ENCODE measurements around the gene SRL.
"Not testable (repeated sequence)": the region's sequence is repeated elsewhere in the genome, so short reads cannot be mapped to it uniquely, and the experiment has no call there.

Gene SRL

GRCh38 chr16:4227040-4227332 lies 14.9 kb downstream of the SRL start:
- no peak for DNase-seq (ENCODE audit: low read depth in 3 of 3)

- no peak for DNase-seq (ENCODE audit: low read depth in 3 of 3)
These were observed 15.4 kb downstream of the SRL start for GRCh38 chr16:4226251-4227039.

DNA sequence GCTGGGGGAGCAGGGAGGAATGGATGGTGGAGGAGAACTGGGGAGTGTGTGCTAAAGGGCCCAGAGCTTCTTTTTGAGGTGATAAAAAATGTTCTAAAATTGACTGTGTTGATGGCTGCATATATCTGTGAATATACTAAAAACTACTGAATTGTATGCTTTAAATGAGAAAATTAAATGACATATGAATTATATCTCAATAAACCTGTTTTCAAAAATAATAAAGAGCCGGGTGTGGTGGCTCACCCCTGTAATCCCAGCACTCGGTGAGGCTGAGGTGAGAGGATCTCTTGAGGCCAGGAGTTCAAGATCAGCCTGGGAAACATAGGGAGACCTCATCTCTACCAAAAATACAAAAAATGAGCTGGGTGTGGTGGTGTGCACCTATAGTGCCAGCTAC lies 16.8 kb downstream of the SRL start:
- DNase-seq (ENCODE audit: low read depth in 3 of 3): no peak

- no peak for DNase-seq (ENCODE audit: low read depth in 3 of 3)
These were observed 21.5 kb downstream of the SRL start for GRCh38 chr16:4220358-4220757.

DNA sequence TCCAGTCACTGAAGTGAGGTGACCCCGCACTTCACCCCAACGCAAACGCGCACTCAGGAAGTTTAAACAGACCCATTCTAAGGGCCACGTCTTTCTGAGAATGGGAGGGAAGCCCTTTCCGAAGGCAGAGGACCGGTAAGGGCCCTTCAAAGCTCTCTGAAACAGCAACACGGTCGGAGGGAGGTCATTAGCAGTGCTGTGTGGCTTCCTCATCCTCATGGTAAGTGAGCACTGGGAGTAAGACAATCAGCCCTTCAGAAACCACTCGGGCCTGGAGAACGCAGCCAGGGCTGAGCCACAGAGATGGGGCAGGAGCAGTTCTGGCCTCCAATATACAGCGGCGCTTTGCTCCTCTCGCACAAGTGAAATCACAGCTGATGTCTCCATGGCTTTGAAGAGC lies 23.7 kb downstream of the SRL start:
- DNase-seq (ENCODE audit: low read depth in 3 of 3): no peak

DNA sequence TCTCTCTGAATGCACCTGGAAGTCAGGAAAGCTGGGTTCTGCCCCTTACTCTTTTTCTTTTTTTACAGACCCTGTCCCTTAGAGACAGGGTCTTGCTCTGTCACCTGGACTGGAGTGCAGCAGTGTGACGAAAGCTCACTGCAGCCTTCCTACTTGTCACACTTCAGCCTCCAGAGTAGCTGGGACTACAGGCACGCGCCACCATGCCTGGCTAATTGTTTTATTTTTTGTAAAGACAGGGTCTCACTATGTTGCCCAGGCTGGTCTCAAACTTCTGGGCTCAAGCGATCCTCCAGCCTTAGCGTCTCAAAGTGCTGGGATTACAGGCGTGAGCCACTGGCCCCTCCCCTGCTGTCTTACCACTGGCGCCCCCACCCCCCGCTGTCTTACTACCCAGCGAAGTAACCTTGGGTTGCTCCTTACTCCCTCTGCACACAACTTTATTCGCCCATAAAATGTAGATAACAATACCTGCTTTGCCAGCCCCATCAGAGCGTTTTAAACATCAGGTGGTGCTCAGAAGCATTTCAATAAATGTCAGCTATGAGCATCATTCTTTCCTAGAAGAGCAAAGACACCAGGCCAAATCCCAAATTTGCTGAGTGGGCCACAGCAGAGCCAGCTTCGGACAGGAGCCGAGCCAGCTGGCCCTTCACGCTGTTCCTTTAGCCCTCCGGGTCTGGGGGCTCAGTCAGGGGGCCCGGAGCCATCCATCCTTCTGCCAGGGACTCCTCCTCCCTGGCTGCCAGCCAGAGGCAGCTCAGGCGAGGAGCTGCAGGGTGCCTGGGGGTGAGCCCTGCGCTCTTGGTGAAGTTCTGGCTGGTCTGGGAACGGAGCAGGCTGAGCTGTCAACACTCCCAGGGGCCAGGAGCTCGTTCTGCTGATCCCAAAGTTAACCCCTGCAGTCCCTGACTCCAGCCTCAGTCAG lies 24.4 kb downstream of the SRL start:
- DNase-seq (ENCODE audit: low read depth in 3 of 3): no peak

- DNase-seq (ENCODE audit: low read depth in 3 of 3): no peak
These were observed 25.3 kb downstream of the SRL start for GRCh38 chr16:4216596-4216995.

DNA sequence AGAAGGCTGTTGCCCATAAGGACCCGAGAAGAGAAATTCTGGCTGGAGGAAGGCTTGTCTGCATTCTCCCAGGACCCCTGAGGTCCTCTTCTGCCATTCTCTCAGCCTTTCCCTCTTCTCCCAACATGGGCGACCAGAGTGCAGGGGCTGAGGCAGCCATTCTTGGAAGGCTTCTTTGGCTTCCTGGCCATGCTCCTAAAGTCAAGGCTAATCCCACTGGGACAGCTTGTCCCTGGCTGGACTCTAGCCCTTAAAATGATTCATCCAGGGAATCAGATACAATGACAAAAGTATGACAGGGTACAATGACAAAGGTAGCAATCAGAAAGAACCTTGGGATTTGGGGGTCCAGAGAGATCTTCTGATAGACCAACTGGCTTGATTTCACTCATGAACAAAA lies 26.8 kb downstream of the SRL start:
- no peak for DNase-seq (ENCODE audit: low read depth in 3 of 3)

DNA sequence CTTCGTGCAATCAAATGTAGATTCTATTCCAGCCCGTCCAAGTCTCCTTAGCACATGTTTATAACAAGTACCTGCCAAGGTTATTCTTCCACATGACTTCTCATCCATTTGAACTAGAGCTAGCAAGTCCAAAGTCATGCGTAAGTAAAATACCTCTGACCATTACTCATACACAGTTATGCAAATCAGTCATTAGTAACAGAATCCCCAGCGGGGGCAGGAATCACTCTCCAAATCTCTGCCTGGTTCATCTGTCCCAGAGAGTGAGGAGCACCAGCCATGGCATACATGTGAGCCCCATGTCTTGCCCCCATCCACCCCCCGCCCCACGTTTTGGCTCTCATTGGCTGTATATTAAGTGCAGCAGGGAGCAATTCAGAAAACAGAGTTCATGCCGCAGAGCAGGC lies 27.7 kb downstream of the SRL start:
- DNase-seq (ENCODE audit: low read depth in 3 of 3): no peak

- no peak for DNase-seq (ENCODE audit: low read depth in 3 of 3)
These were observed 28.1 kb downstream of the SRL start for GRCh38 chr16:4213737-4214136.

DNA sequence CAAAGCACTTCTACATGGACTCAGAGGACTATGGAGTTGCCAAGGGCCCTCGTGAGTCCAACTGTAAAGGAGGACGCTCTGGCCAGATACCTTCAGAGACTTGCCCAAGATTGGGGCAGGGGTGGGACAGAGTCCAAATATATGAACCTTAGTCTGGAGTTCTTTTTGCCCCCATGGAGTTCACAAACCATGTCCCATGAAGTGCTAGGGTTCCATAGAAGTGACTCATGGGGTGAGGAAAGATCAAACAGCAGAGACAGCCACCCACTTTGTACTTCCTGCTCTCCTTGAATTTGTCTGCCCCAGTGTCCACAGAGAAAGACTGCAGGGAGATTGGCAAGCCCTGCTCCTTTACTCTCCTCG lies 29.0 kb downstream of the SRL start:
- DNase-seq (ENCODE audit: low read depth in 3 of 3): no peak

- no peak for DNase-seq (ENCODE audit: low read depth in 3 of 3)
These were observed 29.5 kb downstream of the SRL start for GRCh38 chr16:4212211-4212933.

GRCh38 chr16:4211445-4212210 lies 30.3 kb downstream of the SRL start:
- not testable (repeated sequence) for DNase-seq (ENCODE audit: low read depth in 3 of 3)

DNA sequence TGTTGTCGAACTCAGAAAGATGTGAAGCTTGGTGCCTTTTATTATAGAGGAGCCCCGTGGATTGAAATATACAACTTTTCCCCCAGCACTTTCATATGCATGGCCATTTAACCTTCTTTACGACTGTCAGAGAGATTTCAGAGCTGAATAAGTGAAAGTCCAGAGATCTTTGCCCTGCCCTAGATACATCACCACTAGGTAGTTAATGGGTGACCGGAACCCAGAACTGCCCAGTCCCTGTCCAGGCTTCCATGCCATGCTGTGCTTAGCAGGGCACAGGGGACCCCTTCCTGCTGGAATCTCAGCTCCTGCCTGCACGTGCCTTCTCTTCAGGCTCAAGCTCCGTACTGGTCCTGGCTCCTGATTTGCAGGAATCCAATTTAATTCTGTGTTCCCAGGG lies 32.2 kb downstream of the SRL start:
- DNase-seq (ENCODE audit: low read depth in 3 of 3): no peak

DNA sequence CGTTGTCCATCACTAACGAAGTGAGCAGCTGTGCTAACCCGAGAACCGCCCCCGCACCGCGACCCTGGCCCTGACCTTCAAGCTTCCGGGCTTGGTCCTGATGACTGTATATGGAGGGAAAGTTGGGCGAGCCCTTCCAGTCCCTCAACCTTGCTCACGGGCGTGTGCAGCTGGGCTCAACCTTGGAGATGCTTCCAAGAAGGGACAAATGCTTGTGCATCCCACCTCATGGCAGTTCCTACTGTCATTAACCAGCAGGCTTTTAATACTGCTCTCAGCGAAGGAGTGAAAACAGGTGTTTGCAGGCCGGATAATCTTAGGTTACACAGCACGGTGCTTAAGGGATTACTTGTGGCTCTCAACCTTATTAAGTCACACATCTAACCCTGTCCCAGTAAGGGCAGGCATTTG lies 33.5 kb downstream of the SRL start:
- no peak for DNase-seq (ENCODE audit: low read depth in 3 of 3)

GRCh38 chr16:4207683-4208340 lies 34.1 kb downstream of the SRL start:
- no peak for DNase-seq (ENCODE audit: low read depth in 3 of 3)

- DNase-seq (ENCODE audit: low read depth in 3 of 3): no peak
These were observed 34.7 kb downstream of the SRL start for GRCh38 chr16:4207229-4207628.

GRCh38 chr16:4206680-4207079 lies 35.2 kb downstream of the SRL start:
- DNase-seq (ENCODE audit: low read depth in 3 of 3): no peak

GRCh38 chr16:4205971-4206370 lies 35.9 kb downstream of the SRL start:
- no peak for DNase-seq (ENCODE audit: low read depth in 3 of 3)

- DNase-seq (ENCODE audit: low read depth in 3 of 3): no peak
These were observed 37.4 kb downstream of the SRL start for GRCh38 chr16:4204521-4204920.

DNA sequence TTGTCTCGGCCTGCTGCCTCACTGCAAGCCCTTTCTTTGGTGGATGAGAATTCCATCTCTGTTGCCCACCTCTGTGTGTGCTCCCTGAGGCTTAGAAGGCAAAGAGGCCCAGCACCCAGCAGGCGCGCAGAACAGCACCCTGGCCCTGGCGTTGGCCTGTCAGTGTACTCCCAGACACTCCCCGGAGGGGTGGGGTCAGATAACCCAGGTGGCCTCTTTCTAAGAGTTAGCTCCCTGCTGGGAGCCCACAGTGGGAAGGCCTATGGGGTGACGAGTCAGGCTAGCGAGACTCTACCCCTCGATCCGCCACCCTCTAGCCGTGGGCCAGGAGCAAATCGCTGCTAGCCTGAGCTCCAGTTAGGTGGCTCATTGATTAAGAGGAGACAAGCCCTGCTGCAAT lies 38.1 kb downstream of the SRL start:
- DNase-seq (ENCODE audit: low read depth in 3 of 3): no peak
